Panc1 (cell line): ENCODE results near the gene FGF7.

ENCODE experiments used
- POLR2AphosphoS5 ChIP-seq: IDR thresholded peaks from 2 replicates; pipeline ENCODE4 v1.6.1; 2012; ENCODE audit warnings: mild to moderate bottlenecking, low read depth, low read length, moderate library complexity
- SIN3A ChIP-seq: IDR thresholded peaks from 2 replicates; pipeline ENCODE4 v1.6.1; 2012; ENCODE audit warnings: low read depth, mild to moderate bottlenecking, low read length, moderate library complexity, borderline replicate concordance; ENCODE audit not compliant: insufficient read depth
- TCF7L2 ChIP-seq: IDR thresholded peaks from 2 replicates; pipeline ENCODE4 v1.6.1; 2011; ENCODE audit warnings: mild to moderate bottlenecking, low read depth, low read length, inconsistent platforms
- TF ChIP-seq, protein P1 (sequence below): fragments of 450-650 bp; IDR thresholded peaks from 2 replicates; pipeline ENCODE4 v1.5.1; 2017; ENCODE audit warnings: mild to moderate bottlenecking
- TF ChIP-seq, protein P2 (sequence below), 2 experiments: IDR thresholded peaks; 2 replicates each; pipeline ENCODE4 v1.6.1; 2011 to 2012; ENCODE audit warnings: low read depth in 2 of 2, control low read depth in 1 of 2, low read length in 1 of 2, mild to moderate bottlenecking in 1 of 2, moderate library complexity in 1 of 2; ENCODE audit not compliant: insufficient read depth in 1 of 2

DNA sequence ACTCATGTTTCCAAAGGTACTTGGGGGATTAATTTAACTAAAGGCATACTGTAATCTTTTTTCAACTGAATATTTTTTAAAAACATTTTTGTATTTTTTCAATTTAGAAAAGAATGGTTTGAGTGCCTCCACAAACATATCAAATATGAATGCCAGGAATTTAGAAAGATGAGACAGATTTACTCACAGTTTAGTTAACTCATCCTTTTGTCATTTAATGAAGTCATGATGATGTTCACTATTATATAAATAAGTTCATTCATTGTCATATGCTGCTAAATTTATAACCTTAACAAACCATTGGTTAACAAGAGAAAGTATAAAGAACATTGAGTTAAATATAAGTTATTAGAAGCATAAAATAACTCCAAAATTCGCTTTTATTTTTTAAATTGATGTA is 50.0 kb downstream of the FGF7 start:
- TF ChIP-seq, protein P1, sequence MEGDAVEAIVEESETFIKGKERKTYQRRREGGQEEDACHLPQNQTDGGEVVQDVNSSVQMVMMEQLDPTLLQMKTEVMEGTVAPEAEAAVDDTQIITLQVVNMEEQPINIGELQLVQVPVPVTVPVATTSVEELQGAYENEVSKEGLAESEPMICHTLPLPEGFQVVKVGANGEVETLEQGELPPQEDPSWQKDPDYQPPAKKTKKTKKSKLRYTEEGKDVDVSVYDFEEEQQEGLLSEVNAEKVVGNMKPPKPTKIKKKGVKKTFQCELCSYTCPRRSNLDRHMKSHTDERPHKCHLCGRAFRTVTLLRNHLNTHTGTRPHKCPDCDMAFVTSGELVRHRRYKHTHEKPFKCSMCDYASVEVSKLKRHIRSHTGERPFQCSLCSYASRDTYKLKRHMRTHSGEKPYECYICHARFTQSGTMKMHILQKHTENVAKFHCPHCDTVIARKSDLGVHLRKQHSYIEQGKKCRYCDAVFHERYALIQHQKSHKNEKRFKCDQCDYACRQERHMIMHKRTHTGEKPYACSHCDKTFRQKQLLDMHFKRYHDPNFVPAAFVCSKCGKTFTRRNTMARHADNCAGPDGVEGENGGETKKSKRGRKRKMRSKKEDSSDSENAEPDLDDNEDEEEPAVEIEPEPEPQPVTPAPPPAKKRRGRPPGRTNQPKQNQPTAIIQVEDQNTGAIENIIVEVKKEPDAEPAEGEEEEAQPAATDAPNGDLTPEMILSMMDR, result no peak
- TF ChIP-seq POLR2AphosphoS5, result no peak
- TF ChIP-seq, protein P2, sequence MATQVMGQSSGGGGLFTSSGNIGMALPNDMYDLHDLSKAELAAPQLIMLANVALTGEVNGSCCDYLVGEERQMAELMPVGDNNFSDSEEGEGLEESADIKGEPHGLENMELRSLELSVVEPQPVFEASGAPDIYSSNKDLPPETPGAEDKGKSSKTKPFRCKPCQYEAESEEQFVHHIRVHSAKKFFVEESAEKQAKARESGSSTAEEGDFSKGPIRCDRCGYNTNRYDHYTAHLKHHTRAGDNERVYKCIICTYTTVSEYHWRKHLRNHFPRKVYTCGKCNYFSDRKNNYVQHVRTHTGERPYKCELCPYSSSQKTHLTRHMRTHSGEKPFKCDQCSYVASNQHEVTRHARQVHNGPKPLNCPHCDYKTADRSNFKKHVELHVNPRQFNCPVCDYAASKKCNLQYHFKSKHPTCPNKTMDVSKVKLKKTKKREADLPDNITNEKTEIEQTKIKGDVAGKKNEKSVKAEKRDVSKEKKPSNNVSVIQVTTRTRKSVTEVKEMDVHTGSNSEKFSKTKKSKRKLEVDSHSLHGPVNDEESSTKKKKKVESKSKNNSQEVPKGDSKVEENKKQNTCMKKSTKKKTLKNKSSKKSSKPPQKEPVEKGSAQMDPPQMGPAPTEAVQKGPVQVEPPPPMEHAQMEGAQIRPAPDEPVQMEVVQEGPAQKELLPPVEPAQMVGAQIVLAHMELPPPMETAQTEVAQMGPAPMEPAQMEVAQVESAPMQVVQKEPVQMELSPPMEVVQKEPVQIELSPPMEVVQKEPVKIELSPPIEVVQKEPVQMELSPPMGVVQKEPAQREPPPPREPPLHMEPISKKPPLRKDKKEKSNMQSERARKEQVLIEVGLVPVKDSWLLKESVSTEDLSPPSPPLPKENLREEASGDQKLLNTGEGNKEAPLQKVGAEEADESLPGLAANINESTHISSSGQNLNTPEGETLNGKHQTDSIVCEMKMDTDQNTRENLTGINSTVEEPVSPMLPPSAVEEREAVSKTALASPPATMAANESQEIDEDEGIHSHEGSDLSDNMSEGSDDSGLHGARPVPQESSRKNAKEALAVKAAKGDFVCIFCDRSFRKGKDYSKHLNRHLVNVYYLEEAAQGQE (IDR thresholded peaks at IDR 0.05; ENCODE audit: insufficient read depth in 1 of 2, low read depth in 2 of 2, low read length in 1 of 2), result no peak
- no peak for TF ChIP-seq SIN3A
- no peak for TF ChIP-seq TCF7L2
